Measurements from ENCODE around the gene TSC22D4.

Gene TSC22D4

GRCh38 chr7:100492738-100493475 lies 13.9 kb upstream of the TSC22D4 start:
- no peak for DNase-seq (ENCODE audit: low read depth)

GRCh38 chr7:100491192-100491578 lies 12.2 kb upstream of the TSC22D4 start:
- DNase-seq (ENCODE audit: low read depth) = no peak

GRCh38 chr7:100490483-100491191 lies 11.6 kb upstream of the TSC22D4 start:
- no peak for DNase-seq (ENCODE audit: low read depth)

GRCh38 chr7:100489824-100490223 lies 10.8 kb upstream of the TSC22D4 start:
- DNase-seq (ENCODE audit: low read depth) = peak; percentile 96

GRCh38 chr7:100489121-100489520 lies 10.1 kb upstream of the TSC22D4 start:
- DNase-seq (ENCODE audit: low read depth) = no peak

- DNase-seq (ENCODE audit: low read depth) = no peak
Observed at GRCh38 chr7:100488333-100489095, 9.5 kb upstream of the TSC22D4 start.

GRCh38 chr7:100486753-100487446 lies 7.9 kb upstream of the TSC22D4 start:
- DNase-seq (ENCODE audit: low read depth) = peak; percentile 47

GRCh38 chr7:100486111-100486636 lies 7.2 kb upstream of the TSC22D4 start:
- no peak for DNase-seq (ENCODE audit: low read depth)

GRCh38 chr7:100485471-100485876 lies 6.5 kb upstream of the TSC22D4 start:
- DNase-seq (ENCODE audit: low read depth) = peak; percentile 44

- DNase-seq (ENCODE audit: low read depth) = no peak
Observed at GRCh38 chr7:100484673-100485045, 5.6 kb upstream of the TSC22D4 start.

- peak; percentile 53 for DNase-seq (ENCODE audit: low read depth)
Observed at GRCh38 chr7:100483722-100484672, 5.0 kb upstream of the TSC22D4 start, which contains the start of gene NYAP1. TSS of gene NYAP1 (plus strand) at chr7:100483927. CDS start at chr7:100485312, 1,385 bp downstream.

GRCh38 chr7:100483090-100483721 lies 4.2 kb upstream of the TSC22D4 start:
- peak; percentile 38 for DNase-seq (ENCODE audit: low read depth)

- no peak for DNase-seq (ENCODE audit: low read depth)
Observed at GRCh38 chr7:100482728-100483089, 3.7 kb upstream of the TSC22D4 start.

- DNase-seq (ENCODE audit: low read depth) = no peak
Observed at GRCh38 chr7:100481466-100481865, 2.5 kb upstream of the TSC22D4 start.

- no peak for DNase-seq (ENCODE audit: low read depth)
Observed at GRCh38 chr7:100477871-100478267, 1.1 kb downstream of the TSC22D4 start.

GRCh38 chr7:100476903-100477870 lies 1.8 kb downstream of the TSC22D4 start:
- DNase-seq (ENCODE audit: low read depth) = no peak

- DNase-seq (ENCODE audit: low read depth) = no peak
Observed at GRCh38 chr7:100476101-100476780, 2.8 kb downstream of the TSC22D4 start.

GRCh38 chr7:100475549-100475948 lies 3.5 kb downstream of the TSC22D4 start:
- no peak for DNase-seq (ENCODE audit: low read depth)

All from amniotic epithelial cell (primary cell).